Sigmoid colon (tissue), 7 donors: ENCODE results near the gene SERF2. TPM values are rescaled to one million over a fixed set of nuclear protein-coding genes. Genes with fewer than 3 reads are reported as not detected.

Source experiments
- DNase-seq: peaks from one replicate; pipeline ENCODE4 v3.0.0-alpha.2; 2019
- H3K27ac ChIP-seq, 4 donors: fragments of 200-600 bp; sonication (generic); one replicate each; pipeline ENCODE4 v1.5.1; 2016 to 2019; ENCODE audit warnings: mild to moderate bottlenecking in 1 of 4
- H3K27me3 ChIP-seq, 3 donors: fragments of 200-600 bp; sonication (generic); one replicate each; pipeline ENCODE4 v1.5.1; 2019; ENCODE audit warnings: mild to moderate bottlenecking in 1 of 3
- H3K36me3 ChIP-seq, 4 donors: fragments of 200-600 bp; sonication (generic); one replicate each; pipeline ENCODE4 v1.5.1; 2016 to 2019
- H3K4me1 ChIP-seq, 4 donors: fragments of 200-600 bp; sonication (generic); one replicate each; pipeline ENCODE4 v1.5.1; 2017 to 2019
- H3K4me3 ChIP-seq, 4 donors: fragments of 200-600 bp; sonication (generic); one replicate each; pipeline ENCODE4 v1.5.1; 2017 to 2019; ENCODE audit warnings: mild to moderate bottlenecking in 2 of 4, moderate library complexity in 1 of 4
- H3K9me3 ChIP-seq, 4 donors: fragments of 200-600 bp in 3 of 4; sonication (generic) in 3 of 4; one replicate each; pipeline versions ENCODE4 v1.5.1 to v1.6.1; 2013 to 2019
- CTCF ChIP-seq, 4 experiments: fragments of 450-650 bp in 3 of 4; fragments of 200-600 bp in 1 of 4; IDR thresholded peaks; one replicate each; pipeline ENCODE4 v1.5.1; 2016 to 2019; ENCODE audit warnings: antibody characterized with exemption in 4 of 4, mild to moderate bottlenecking in 3 of 4, moderate library complexity in 2 of 4
- POLR2A ChIP-seq, 2 donors: fragments of 450-650 bp; IDR thresholded peaks; one replicate each; pipeline ENCODE4 v1.6.1; 2016; ENCODE audit warnings: antibody characterized with exemption in 2 of 2, mild to moderate bottlenecking in 2 of 2, moderate library complexity in 2 of 2
- POLR2AphosphoS5 ChIP-seq, 4 donors: sonication (generic); formaldehyde crosslinking; IDR thresholded peaks; one replicate each; pipeline ENCODE4 v1.6.1; 2017; ENCODE audit warnings: antibody characterized with exemption in 4 of 4
- intact Hi-C: fragments of 100-400 bp; cut with DNase I; formaldehyde crosslinking; loops from one replicate; pipeline ENCODE4 v1.15.1; 2023
- polyA plus RNA-seq, 3 donors: library from polyadenylated mRNA; stranded (reverse); fragments of 200-250 nt; gene quantifications; one replicate each; pipeline ENCODE4 v1.2.3, GENCODE V29; 2013
- small RNA-seq, 3 donors: library from RNA; depleted of rRNA; stranded (forward); fragments of <200 nt; gene quantifications; one replicate each; pipeline ENCODE3, GENCODE V24; 2016
- total RNA-seq, 4 donors: library from RNA; depleted of rRNA; stranded (reverse); fragments of >200 nt; gene quantifications; one replicate each; pipeline ENCODE4 v1.1.0, GENCODE V29; 2016
- donor health status: healthy with polysubstance abuse.
- donor health status: Bipolar disorder and iron deficiency.
- donor health status: healthy.

The SERF2 gene
- total and polyA plus RNA-seq, 7 donors: 625 to 3,090 (median 803) TPM

DNA sequence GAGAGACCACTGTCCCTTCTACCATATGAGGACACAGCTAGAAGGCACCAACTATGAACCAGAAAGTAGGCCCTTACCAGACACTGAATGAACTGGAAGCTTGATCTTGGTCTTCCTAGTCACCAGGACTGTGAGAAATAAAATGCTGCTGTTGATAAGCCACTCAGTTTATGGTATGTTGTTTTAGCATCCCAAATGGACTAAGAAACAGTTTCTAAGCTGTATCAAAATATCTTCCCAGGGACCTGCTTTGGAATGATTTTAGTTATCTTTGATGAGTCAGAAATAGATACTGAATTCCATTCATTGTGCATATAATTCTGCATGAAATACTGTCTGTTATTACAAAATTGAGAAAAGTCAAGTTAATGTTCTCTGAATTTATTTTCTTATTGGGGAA lies 53.3 kb downstream of the SERF2 start:
- Histone ChIP-seq H3K27ac (no peak overlapping the region), H3K9me3 (no peaks in the 10 kb centered on the region), H3K4me1 (no peaks in the 10 kb centered on the region), H3K36me3 (peaks cover 0 to 45% (median 0%) of the 10 kb centered on the region in 4 donors), H3K27me3 (no peaks in the 10 kb centered on the region), H3K4me3 (no peak overlapping the region)
- TF ChIP-seq POLR2AphosphoS5 (IDR thresholded peaks at IDR 0.05): no peak
- no peak for TF ChIP-seq POLR2A (IDR thresholded peaks at IDR 0.05)
- no peak for TF ChIP-seq CTCF (IDR thresholded peaks at IDR 0.05)
- no peak for DNase-seq
- intact Hi-C loops: no loop called here

Small RNA genes within 50 kb of the gene (small RNA-seq; reads per million reads assigned to genes)
- 0 reads per million in 3 donors for gene MIR1282

Other genes with a start within 250 kb of the SERF2 start
- gene PPIP5K1, start 202.1 kb upstream of the SERF2 start, total RNA-seq: 10 to 100 TPM in 3 of 4 donors, 1 to 10 TPM in 1; 8.3 to 44.6 (median 18.3) TPM
- gene PPIP5K1, start 202.1 kb upstream of the SERF2 start, polyA plus RNA-seq: 10 to 100 TPM in 2 of 3 donors, 1 to 10 TPM in 1; 4.8 to 23.9 (median 13.2) TPM
- 1 to 10 TPM in 1 of 4 donors, under 1 TPM in 1, not detected in 2; 0.83 to 1.1 TPM for gene CKMT1B, start 198.3 kb upstream of the SERF2 start, total RNA-seq
- 100 to 1,000 TPM in 2 of 3 donors, 10 to 100 TPM in 1; 66.1 to 153 (median 128) TPM for gene CKMT1B, start 198.3 kb upstream of the SERF2 start, polyA plus RNA-seq
- gene STRC, start 173.5 kb upstream of the SERF2 start, total RNA-seq: under 1 TPM in 3 of 4 donors, not detected in 1; under 0.01 to 0.71 (median 0.68) TPM
- under 1 TPM in 1 of 3 donors, not detected in 2; 0.51 TPM for gene STRC, start 173.5 kb upstream of the SERF2 start, polyA plus RNA-seq
- gene CATSPER2, start 143.5 kb upstream of the SERF2 start, total RNA-seq: 1 to 10 TPM; 1.8 to 6.9 (median 5.2) TPM
- gene CATSPER2, start 143.5 kb upstream of the SERF2 start, polyA plus RNA-seq: 1 to 10 TPM in 1 of 3 donors, under 1 TPM in 1, not detected in 1; under 0.01 to 3.4 TPM
- gene CKMT1A, start 98.5 kb upstream of the SERF2 start, total RNA-seq: 1 to 10 TPM in 1 of 4 donors, under 1 TPM in 1, not detected in 2; 0.36 to 1.8 TPM
- 100 to 1,000 TPM in 2 of 3 donors, 10 to 100 TPM in 1; 64.3 to 114 (median 105) TPM for gene CKMT1A, start 98.5 kb upstream of the SERF2 start, polyA plus RNA-seq
- 10 to 100 TPM; 62.0 to 66.2 (median 63.4) TPM for gene PDIA3, start 45.9 kb upstream of the SERF2 start, total RNA-seq
- gene PDIA3, start 45.9 kb upstream of the SERF2 start, polyA plus RNA-seq: 100 to 1,000 TPM in 1 of 3 donors, 10 to 100 TPM in 2; 36.6 to 430 (median 82.5) TPM
- 1 to 10 TPM; 1.9 to 6.4 (median 4.3) TPM for gene ELL3, start 15.4 kb upstream of the SERF2 start, total RNA-seq
- 10 to 100 TPM; 31.1 to 45.8 (median 36.0) TPM for gene ELL3, start 15.4 kb upstream of the SERF2 start, polyA plus RNA-seq
- gene SERINC4, start 7.9 kb downstream of the SERF2 start, total RNA-seq: under 1 TPM in 1 of 4 donors, not detected in 3; 0.27 TPM
- gene SERINC4, start 7.9 kb downstream of the SERF2 start, polyA plus RNA-seq: under 1 TPM in 2 of 3 donors, not detected in 1; 0.60 to 0.61 TPM
- gene HYPK, start 8.3 kb downstream of the SERF2 start, total RNA-seq: 10 to 100 TPM in 2 of 4 donors, 1 to 10 TPM in 2; 3.6 to 22.8 (median 10.4) TPM
- 10 to 100 TPM; 13.8 to 22.2 (median 14.7) TPM for gene HYPK, start 8.3 kb downstream of the SERF2 start, polyA plus RNA-seq
- gene MFAP1, start 32.4 kb downstream of the SERF2 start, total RNA-seq: 10 to 100 TPM; 12.7 to 20.0 (median 15.2) TPM
- gene MFAP1, start 32.4 kb downstream of the SERF2 start, polyA plus RNA-seq: 10 to 100 TPM; 21.0 to 27.0 (median 22.9) TPM
- 10 to 100 TPM in 3 of 4 donors, 1 to 10 TPM in 1; 8.9 to 11.6 (median 11.0) TPM for gene WDR76, start 34.7 kb downstream of the SERF2 start, total RNA-seq
- 1 to 10 TPM; 1.2 to 5.4 (median 2.5) TPM for gene WDR76, start 34.7 kb downstream of the SERF2 start, polyA plus RNA-seq